ENCODE results near the gene KCNC1. TPM values are rescaled to one million over a fixed set of nuclear protein-coding genes. Genes with fewer than 3 reads are reported as not detected.

KCNC1 gene
- total RNA-seq, 2 donors from 2014 or later, result not detected

DNA sequence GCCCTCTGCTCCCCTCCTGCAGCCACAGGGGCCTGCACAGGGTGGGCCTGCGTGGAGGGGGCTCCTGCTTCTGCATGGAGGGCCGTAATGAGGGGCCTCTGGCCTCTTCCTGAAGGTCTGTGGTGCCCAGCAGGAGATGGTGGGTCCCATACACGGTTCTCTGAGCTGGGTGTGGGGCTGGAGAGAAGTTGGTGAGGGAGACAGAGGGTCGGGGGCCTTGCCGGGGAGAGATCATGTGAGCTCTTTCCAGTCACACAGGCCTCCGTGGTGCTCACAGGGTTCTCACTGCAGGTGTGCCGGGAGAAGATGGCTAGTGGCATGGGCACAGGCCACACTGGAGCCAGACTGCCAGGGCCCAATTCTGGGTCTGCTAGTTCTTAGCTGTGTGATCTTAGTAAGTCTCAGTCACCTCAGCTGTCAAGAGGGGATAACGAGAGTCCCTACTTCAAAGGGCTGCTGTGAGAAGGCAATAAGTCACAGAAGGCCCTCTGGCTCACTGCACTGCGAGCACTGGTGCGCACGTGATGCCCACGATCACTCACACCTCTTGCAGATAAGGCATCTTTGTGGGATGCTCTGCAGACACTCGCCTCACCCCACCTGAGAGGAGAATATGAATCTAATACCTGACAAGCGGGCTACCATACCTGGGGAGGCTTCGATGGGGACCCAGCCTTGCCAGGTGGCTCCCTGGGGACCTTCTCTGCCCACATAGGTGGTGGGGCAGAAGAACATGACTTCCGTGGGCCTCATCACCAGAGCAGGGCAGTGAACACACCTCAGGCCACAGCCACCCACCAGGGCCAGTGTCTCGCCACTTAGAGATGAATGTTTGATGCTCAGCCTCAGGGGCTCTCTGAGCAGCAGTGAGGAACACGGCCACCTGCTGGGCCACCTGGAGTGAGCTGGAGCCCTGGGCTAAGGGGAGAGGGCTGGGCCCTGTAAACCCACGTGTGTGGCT lies 14.5 kb downstream of the KCNC1 start:
- peaks cover 26% of the 10 kb centered on the region for H3K27me3 Mint-ChIP-seq
- no peak for ATAC-seq (replicated peaks)
- H3K27ac Mint-ChIP-seq, result no peak overlapping the region
- no peaks in the 10 kb centered on the region for H3K9me3 Mint-ChIP-seq
- H3K36me3 Mint-ChIP-seq (ENCODE audit: low read depth), result no peaks in the 10 kb centered on the region
- no peaks in the 10 kb centered on the region for H3K4me1 Mint-ChIP-seq
- no peak overlapping the region for H3K4me3 Mint-ChIP-seq

DNA sequence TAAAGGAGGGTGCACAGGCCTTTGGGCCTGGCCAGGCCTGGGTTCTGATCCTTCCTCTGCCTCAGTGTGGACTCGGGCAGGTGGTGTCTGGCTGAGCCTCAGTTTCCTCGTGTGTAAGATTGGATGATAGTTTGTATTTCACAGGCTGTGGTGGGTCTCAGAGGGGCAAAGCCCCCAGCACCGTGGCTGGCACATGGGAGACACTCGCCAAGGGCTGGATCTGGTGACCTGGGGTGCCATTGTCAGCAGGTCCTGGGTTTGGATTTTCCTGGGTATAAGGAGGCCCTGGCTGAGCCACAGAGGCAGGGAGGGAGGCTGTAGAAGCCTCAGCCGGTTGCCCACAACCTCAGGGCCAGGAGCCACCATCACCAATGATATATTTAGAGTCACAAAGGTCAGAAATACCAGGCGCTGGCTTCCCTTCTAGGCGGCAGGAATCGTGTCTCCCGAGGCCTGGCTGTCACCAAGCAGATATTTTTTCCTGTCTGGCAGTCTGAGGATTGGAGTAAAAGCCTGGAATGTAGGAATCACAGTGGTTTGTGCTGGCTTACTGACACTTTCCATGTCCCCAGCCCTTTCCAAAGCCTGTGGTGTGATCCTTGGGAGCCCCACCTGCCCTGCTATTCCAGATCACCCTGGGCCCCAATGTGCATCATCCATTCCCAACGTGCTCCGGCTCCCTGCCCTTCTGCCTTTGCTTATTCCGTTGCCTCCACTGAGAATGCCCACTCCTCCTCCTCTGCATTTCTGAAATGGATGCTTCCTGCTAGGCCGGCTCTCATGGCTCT lies 15.6 kb downstream of the KCNC1 start:
- H3K4me3 Mint-ChIP-seq, result no peak overlapping the region
- H3K27me3 Mint-ChIP-seq, result peaks cover 30% of the 10 kb centered on the region
- H3K9me3 Mint-ChIP-seq, result no peaks in the 10 kb centered on the region
- no peaks in the 10 kb centered on the region for H3K4me1 Mint-ChIP-seq
- H3K36me3 Mint-ChIP-seq (ENCODE audit: low read depth), result no peaks in the 10 kb centered on the region
- H3K27ac Mint-ChIP-seq, result no peak overlapping the region
- ATAC-seq (replicated peaks), result no peak

DNA sequence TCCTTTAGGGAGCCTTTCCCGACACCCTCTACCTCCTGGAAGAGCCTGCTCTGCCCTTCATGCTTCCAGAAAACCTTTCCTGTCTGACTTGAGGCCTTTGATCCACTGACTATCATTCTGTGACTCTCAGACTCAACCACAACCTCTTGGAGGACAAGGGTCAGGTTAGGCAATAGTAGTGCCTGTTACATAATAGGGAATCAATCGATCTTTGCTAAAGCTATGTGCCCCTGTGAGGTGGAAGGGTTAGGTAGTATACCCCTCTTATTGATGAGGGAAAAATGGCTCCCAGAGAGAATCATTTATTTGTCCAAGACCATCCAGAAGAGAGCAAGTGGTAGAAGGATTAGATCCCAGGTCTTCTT lies 16.2 kb downstream of the KCNC1 start:
- Mint-ChIP-seq H3K36me3 (ENCODE audit: low read depth) (no peaks in the 10 kb centered on the region), H3K4me3 (no peak overlapping the region), H3K4me1 (no peaks in the 10 kb centered on the region), H3K27me3 (peaks cover 32% of the 10 kb centered on the region), H3K9me3 (no peaks in the 10 kb centered on the region), H3K27ac (no peak overlapping the region)
- no peak for ATAC-seq (replicated peaks)

DNA sequence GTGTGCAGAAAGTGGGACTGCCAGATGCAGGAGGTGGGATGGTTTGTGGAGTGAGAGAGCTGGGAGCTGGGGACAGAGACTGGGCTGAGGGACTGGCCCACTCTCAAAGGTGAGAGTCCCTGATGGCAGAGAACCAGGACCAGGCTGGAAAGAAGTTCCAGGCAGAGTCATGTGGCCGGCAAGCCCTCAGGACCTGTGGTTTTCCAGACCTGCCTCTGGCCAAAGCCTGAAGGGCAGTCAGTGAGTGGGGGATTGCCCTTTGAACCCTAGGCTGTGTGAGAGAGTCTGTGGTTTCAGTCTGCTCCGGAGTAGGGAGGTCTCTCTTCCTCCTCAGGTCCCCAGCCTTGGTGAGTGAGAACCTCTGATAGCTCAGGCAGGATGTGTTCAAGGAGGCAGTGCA lies 17.0 kb downstream of the KCNC1 start:
- no peak overlapping the region for H3K4me3 Mint-ChIP-seq
- H3K27me3 Mint-ChIP-seq, result peaks cover 28% of the 10 kb centered on the region
- no peak for ATAC-seq (replicated peaks)
- H3K27ac Mint-ChIP-seq, result no peak overlapping the region
- H3K36me3 Mint-ChIP-seq (ENCODE audit: low read depth), result no peaks in the 10 kb centered on the region
- no peaks in the 10 kb centered on the region for H3K9me3 Mint-ChIP-seq
- H3K4me1 Mint-ChIP-seq, result no peaks in the 10 kb centered on the region

DNA sequence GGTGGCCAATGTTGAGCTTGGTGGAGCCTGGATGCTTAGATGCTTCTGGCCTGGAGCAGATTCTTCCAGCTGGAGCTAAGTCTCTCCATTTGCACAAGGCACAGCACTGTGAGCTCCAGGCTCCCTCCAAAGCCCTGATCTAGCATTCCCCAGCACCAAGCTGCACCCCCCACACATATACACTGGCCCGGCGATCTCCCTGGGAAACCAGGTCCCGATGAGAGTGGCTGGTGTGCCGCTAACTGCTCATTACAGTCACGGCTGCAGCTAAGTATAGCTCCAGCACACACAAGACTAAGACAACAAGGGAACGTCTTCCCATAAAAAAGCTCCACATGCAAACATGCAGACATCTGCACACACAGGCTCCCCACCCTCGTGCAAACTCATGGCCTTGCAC lies 17.6 kb downstream of the KCNC1 start:
- H3K4me1 Mint-ChIP-seq, result no peaks in the 10 kb centered on the region
- no peak overlapping the region for H3K27ac Mint-ChIP-seq
- no peak overlapping the region for H3K4me3 Mint-ChIP-seq
- ATAC-seq (replicated peaks), result no peak
- H3K9me3 Mint-ChIP-seq, result no peaks in the 10 kb centered on the region
- peaks cover 23% of the 10 kb centered on the region for H3K27me3 Mint-ChIP-seq
- no peaks in the 10 kb centered on the region for H3K36me3 Mint-ChIP-seq (ENCODE audit: low read depth)

DNA sequence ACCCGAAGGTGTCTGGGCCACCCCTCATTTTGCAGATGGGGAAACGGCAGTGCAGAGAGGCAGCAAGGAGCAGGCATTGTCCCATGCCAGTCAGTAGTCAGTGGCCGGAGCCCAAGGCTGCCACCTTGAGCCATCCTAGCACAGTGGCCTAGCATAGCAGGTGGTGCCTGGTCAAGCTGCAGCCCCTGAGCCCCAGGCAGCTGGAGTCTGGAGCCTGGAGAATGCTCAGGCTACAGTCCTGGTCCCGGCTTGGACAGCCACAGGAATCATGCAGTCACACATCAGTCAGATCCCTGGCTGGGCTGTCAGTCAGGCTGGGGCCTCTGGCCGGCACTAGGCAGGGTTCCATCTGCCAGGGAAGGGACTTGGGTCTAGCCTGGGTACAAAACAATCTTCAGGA lies 18.6 kb downstream of the KCNC1 start:
- no peaks in the 10 kb centered on the region for H3K36me3 Mint-ChIP-seq (ENCODE audit: low read depth)
- H3K27ac Mint-ChIP-seq, result no peak overlapping the region
- no peaks in the 10 kb centered on the region for H3K4me1 Mint-ChIP-seq
- peaks cover 18% of the 10 kb centered on the region for H3K27me3 Mint-ChIP-seq
- no peaks in the 10 kb centered on the region for H3K9me3 Mint-ChIP-seq
- H3K4me3 Mint-ChIP-seq, result no peak overlapping the region
- ATAC-seq (replicated peaks), result no peak

DNA sequence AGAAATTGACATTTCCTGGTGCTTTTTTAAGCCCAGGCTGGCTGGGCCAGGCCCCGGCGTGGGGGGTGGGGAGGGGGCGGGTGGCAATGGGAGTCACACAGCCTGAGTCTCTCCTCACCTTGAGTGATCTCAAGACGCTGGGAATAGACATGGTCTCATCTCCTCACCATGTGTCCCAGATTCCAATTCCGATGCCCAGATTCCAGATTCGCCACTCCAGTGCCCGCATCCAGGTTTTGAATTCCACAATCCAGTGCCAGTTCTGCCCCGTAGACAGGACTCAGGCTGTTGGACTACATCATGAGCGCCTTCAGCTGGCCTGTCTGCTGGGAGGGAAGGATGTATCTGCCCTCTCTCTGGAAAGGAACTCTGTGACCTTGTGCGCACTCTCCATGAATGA lies 19.1 kb downstream of the KCNC1 start:
- H3K36me3 Mint-ChIP-seq (ENCODE audit: low read depth), result no peaks in the 10 kb centered on the region
- no peak overlapping the region for H3K27ac Mint-ChIP-seq
- ATAC-seq (replicated peaks), result no peak
- no peaks in the 10 kb centered on the region for H3K9me3 Mint-ChIP-seq
- peaks cover 18% of the 10 kb centered on the region for H3K27me3 Mint-ChIP-seq
- H3K4me1 Mint-ChIP-seq, result no peaks in the 10 kb centered on the region
- H3K4me3 Mint-ChIP-seq, result no peak overlapping the region

DNA sequence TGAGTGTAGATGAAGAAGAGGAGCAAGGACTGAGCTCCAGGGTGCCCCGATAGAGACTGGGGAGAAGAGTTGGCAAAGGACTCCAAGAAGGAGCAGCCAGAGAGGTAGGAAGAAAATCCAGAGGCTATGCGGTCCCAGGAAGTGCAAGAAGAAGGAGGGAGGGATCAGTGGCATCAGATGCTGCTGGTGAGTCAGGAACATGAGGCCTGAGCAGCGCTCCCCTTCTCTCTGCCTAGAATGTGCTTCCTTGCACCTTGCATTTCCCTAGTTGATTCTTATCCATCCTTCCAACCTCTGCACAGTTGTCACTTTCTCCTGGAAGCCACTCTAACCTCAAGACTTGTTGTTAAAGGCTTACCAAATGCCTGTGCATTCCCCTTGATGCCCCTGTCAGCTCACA lies 21.3 kb downstream of the KCNC1 start:
- peaks cover 14% of the 10 kb centered on the region for H3K27me3 Mint-ChIP-seq
- no peaks in the 10 kb centered on the region for H3K36me3 Mint-ChIP-seq (ENCODE audit: low read depth)
- H3K27ac Mint-ChIP-seq, result no peak overlapping the region
- no peaks in the 10 kb centered on the region for H3K4me1 Mint-ChIP-seq
- H3K4me3 Mint-ChIP-seq, result no peak overlapping the region
- no peaks in the 10 kb centered on the region for H3K9me3 Mint-ChIP-seq
- no peak for ATAC-seq (replicated peaks)

DNA sequence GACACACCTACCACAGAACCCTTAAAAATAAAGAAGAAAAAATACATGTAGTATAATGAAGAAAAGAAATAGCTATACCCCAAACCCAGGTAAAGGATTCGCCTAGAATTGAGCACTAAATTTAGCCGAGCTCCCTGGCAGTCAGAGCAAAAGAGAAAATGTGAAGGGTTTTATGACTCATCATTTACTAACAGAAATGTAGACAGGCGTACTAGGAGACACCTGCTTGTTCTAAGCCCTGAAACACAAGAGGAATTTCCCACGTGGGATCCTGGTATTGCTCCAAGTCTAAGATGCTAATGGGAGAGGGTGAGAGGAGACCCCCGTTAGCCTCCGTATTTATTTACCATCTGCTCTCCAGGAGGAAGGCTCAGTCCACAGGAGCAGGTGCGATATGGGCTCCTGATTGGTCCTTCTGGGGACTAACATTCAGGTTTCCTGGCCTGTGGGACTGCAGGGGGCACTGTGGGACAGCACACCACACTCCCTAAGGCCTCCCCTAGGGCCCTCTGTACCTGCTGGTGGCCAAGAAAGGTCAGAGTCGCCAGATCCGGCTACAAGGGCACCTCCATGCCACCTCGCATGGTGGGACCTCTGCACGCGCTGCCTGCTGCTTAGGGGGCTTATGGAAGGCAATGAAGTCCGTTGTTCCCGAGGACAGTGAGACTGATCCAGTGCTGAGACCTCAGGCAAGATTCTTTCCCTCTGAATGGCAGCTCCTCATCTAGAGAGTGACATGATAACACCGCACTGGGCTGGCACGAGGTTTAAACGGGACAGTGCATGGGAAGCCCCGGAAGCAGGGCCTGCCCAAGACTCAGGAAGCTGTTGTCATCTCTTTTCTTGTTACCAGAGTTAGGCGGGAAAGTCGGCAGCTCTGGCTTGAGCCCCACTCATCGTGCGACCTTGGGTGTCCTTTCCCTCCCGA lies 25.8 kb downstream of the KCNC1 start:
- peak; percentile 64 for ATAC-seq (replicated peaks)

DNA sequence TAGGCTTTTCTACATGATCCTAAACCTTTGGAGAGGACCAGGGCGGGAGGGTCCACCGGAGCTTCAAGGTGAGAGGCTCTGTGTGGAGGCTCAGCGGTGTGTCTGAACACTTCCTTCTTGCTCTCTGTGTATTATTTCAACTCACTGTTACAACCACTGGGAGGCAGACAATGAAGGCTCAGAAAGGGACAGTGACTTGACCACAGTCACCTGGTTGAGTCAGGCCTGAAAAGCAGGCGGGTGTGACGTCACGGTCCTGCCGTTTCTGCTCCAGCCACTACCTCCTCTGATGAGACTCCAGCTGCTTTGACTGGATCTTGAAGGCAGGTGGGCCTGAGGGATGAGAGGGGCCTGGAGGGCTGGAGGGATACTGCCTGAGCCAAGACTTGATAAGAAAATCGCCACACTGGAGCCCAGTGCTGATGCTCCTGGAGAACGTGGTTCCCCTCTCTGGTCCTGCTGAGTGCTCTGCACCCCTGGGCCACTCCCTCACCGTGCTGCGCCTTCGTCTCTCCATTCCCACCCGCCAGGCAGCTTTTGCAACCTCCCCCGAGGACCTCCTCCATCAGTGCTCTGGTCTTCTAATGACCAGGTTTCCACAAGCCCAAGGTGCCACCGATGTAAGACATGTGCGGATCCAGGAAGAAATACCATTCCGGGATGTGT lies 27.9 kb downstream of the KCNC1 start:
- Mint-ChIP-seq H3K9me3 (no peaks in the 10 kb centered on the region), H3K4me3 (no peak overlapping the region), H3K36me3 (ENCODE audit: low read depth) (no peaks in the 10 kb centered on the region), H3K27me3 (no peaks in the 10 kb centered on the region), H3K4me1 (no peaks in the 10 kb centered on the region), H3K27ac (no peak overlapping the region)
- ATAC-seq (replicated peaks), result no peak

More for the DNA sequence above, 25.8 kb downstream of the KCNC1 start:
- Mint-ChIP-seq H3K9me3 (no peaks in the 10 kb centered on the region), H3K27ac (no peak overlapping the region), H3K4me3 (no peak overlapping the region), H3K36me3 (ENCODE audit: low read depth) (no peaks in the 10 kb centered on the region), H3K27me3 (peaks cover 3% of the 10 kb centered on the region), H3K4me1 (no peaks in the 10 kb centered on the region)

DNA sequence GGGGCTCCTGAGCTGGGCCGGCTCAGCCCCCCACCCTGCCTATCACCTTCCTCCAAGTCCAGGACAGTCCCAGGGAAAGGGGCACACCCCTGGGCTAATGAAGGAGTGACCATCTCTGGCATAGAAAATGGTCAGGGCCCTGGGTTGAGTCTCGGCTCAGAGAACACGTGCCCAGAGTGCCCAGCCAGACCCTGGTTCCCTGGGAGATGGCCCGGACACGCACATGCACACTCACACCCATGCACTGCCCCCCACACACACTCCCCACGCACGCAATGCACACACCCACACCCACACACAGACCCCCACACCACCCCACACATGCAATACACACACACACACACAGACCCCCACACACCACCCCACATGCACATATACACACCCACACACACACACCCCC lies 28.7 kb downstream of the KCNC1 start:
- ATAC-seq (replicated peaks), result no peak
- no peaks in the 10 kb centered on the region for H3K36me3 Mint-ChIP-seq (ENCODE audit: low read depth)
- H3K4me1 Mint-ChIP-seq, result no peaks in the 10 kb centered on the region
- H3K4me3 Mint-ChIP-seq, result no peak overlapping the region
- H3K27me3 Mint-ChIP-seq, result no peaks in the 10 kb centered on the region
- no peaks in the 10 kb centered on the region for H3K9me3 Mint-ChIP-seq
- no peak overlapping the region for H3K27ac Mint-ChIP-seq

DNA sequence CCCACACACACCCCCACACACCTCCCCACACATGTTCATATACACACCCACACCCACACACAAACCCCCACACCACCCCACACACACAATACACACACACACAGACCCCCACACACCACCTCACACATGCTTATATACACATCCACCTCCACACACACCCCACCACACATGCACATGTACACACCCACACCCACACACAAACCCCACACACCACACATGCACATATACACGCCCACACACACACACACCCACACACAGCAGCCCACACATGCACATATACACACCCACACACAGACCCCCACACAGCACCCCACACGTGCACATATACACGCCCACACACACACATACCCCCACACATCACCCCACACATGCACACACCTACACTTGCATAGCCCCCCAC lies 29.1 kb downstream of the KCNC1 start:
- Mint-ChIP-seq H3K27me3 (no peaks in the 10 kb centered on the region), H3K36me3 (ENCODE audit: low read depth) (no peaks in the 10 kb centered on the region), H3K4me3 (no peak overlapping the region), H3K4me1 (no peaks in the 10 kb centered on the region), H3K27ac (no peak overlapping the region), H3K9me3 (no peaks in the 10 kb centered on the region)
- ATAC-seq (replicated peaks), result no peak

DNA sequence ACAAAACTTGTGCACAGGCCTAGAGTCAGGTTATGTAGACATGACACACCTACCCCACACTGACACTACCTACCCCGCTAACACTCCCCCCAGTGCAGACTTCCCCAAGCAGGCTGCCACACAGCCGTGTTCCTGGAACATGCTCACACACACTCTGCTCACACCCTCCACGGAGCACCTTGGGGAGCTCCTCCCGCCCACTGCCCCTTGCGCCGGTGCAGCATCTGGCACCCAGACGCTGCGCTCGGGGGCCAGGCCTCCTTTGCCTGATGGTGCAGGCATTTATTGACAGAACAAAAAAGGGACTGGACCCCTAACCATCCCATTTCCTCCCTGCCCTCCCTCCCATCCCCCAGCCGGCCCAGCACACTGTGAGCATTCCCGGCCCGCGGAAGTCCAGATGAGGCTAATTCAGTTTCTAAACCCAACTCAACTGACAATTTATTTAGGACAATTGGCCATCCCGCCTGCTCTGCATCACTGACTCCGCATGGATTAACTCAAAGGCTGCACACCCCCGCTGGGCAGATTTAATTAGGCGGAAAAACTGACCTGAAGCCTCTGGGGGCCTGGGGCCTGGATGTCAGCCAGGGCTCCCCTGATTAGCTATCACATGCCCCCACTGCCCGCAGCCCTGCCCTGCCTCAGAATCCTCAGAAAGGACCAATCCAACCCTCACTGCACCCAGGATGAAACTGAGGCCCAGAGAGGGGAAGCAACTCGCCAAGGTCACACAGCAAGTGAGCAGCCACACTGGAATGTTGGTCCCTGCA lies 30.1 kb downstream of the KCNC1 start:
- H3K27ac Mint-ChIP-seq, result no peak overlapping the region

More for the DNA sequence above, 30.1 kb downstream of the KCNC1 start:
- Mint-ChIP-seq H3K4me3 (no peak overlapping the region), H3K4me1 (no peaks in the 10 kb centered on the region), H3K36me3 (ENCODE audit: low read depth) (no peaks in the 10 kb centered on the region), H3K9me3 (no peaks in the 10 kb centered on the region), H3K27me3 (no peaks in the 10 kb centered on the region)
- ATAC-seq (replicated peaks), result no peak

Data from activated T-helper 17 cell treated with anti-CD3 and anti-CD28 coated beads, Interleukin-2, amount 50 U/mL, for 72 hours (primary cell).